ENCODE measurements around the gene PTPN13. TPM values are rescaled to one million over a fixed set of nuclear protein-coding genes. Genes with fewer than 3 reads are reported as not detected.

Gene PTPN13
- total RNA-seq, 2 donors from 2014 or later = 130 to 238 TPM

GRCh38 chr4:86855572-86855971, 261.5 kb downstream of the PTPN13 start:
- H3K27me3 ChIP-seq (ENCODE audit: control insufficient read depth, insufficient read depth, low read length, poor library complexity, severe bottlenecking) = no peaks in the 10 kb centered on the region
- no peaks in the 10 kb centered on the region for H3K36me3 ChIP-seq (ENCODE audit: control insufficient read depth, insufficient read depth, low read length)
- H3K4me3 ChIP-seq (ENCODE audit: low read length) = no peak overlapping the region
- no peaks in the 10 kb centered on the region for H3K9me3 Mint-ChIP-seq
- TF ChIP-seq CTCF (conservative IDR thresholded peaks at IDR 0.05) = no peak
- H3K27ac ChIP-seq (ENCODE audit: low read depth, low read length) = no peak overlapping the region
- H3K4me1 ChIP-seq (ENCODE audit: control insufficient read depth, insufficient read depth, low read length) = peaks cover 14% of the 10 kb centered on the region
- H3K9ac ChIP-seq (ENCODE audit: extremely low read depth, low read length, poor library complexity, severe bottlenecking) = no peak overlapping the region
- WGBS, 2 experiments (ENCODE audit: insufficient coverage in 1 of 2, insufficient read length in 1 of 2) = 88 to 94% methylated on average over 2 of the region's 2 CpGs
- no peak overlapping the region for H3K4me3 Mint-ChIP-seq
- no peaks in the 10 kb centered on the region for H3K36me3 Mint-ChIP-seq (ENCODE audit: low read depth)
- no peak for DNase-seq
- H3K27ac Mint-ChIP-seq = no peak overlapping the region
- peaks cover 11% of the 10 kb centered on the region for H3K27me3 Mint-ChIP-seq (ENCODE audit: insufficient read depth)
- H3K9me3 ChIP-seq (ENCODE audit: control insufficient read depth, low read length) = no peaks in the 10 kb centered on the region
- H3K4me1 Mint-ChIP-seq = peaks cover 22% of the 10 kb centered on the region

GRCh38 chr4:86856896-86857295, 262.8 kb downstream of the PTPN13 start:
- Histone ChIP-seq H3K4me1 (ENCODE audit: control insufficient read depth, insufficient read depth, low read length) (peaks cover 16% of the 10 kb centered on the region), H3K4me3 (ENCODE audit: low read length) (no peak overlapping the region), H3K27me3 (ENCODE audit: control insufficient read depth, insufficient read depth, low read length, poor library complexity, severe bottlenecking) (no peaks in the 10 kb centered on the region), H3K36me3 (ENCODE audit: control insufficient read depth, insufficient read depth, low read length) (no peaks in the 10 kb centered on the region), H3K9ac (ENCODE audit: extremely low read depth, low read length, poor library complexity, severe bottlenecking) (no peak overlapping the region), H3K9me3 (ENCODE audit: control insufficient read depth, low read length) (no peaks in the 10 kb centered on the region), H3K27ac (ENCODE audit: low read depth, low read length) (no peak overlapping the region)
- no peaks in the 10 kb centered on the region for H3K36me3 Mint-ChIP-seq (ENCODE audit: low read depth)
- peaks cover 24% of the 10 kb centered on the region for H3K4me1 Mint-ChIP-seq
- DNase-seq = no peak
- 67% methylated on average over 1 of the region's 1 CpG; no CpG with 5 or more reads in 1 of the 2 experiments for WGBS, 2 experiments (ENCODE audit: insufficient coverage in 1 of 2, insufficient read length in 1 of 2)
- no peak overlapping the region for H3K27ac Mint-ChIP-seq
- TF ChIP-seq CTCF (conservative IDR thresholded peaks at IDR 0.05) = no peak
- H3K4me3 Mint-ChIP-seq = no peak overlapping the region
- H3K9me3 Mint-ChIP-seq = no peaks in the 10 kb centered on the region
- peaks cover 11% of the 10 kb centered on the region for H3K27me3 Mint-ChIP-seq (ENCODE audit: insufficient read depth)

GRCh38 chr4:86857341-86858052, 263.4 kb downstream of the PTPN13 start:
- Histone ChIP-seq H3K4me1 (ENCODE audit: control insufficient read depth, insufficient read depth, low read length) (peaks cover 16% of the 10 kb centered on the region), H3K4me3 (ENCODE audit: low read length) (no peak overlapping the region), H3K27me3 (ENCODE audit: control insufficient read depth, insufficient read depth, low read length, poor library complexity, severe bottlenecking) (no peaks in the 10 kb centered on the region), H3K9me3 (ENCODE audit: control insufficient read depth, low read length) (no peaks in the 10 kb centered on the region), H3K36me3 (ENCODE audit: control insufficient read depth, insufficient read depth, low read length) (no peaks in the 10 kb centered on the region), H3K27ac (ENCODE audit: low read depth, low read length) (no peak overlapping the region), H3K9ac (ENCODE audit: extremely low read depth, low read length, poor library complexity, severe bottlenecking) (no peak overlapping the region)
- H3K9me3 Mint-ChIP-seq = no peaks in the 10 kb centered on the region
- H3K36me3 Mint-ChIP-seq (ENCODE audit: low read depth) = no peaks in the 10 kb centered on the region
- TF ChIP-seq CTCF (conservative IDR thresholded peaks at IDR 0.05) = no peak
- peak; percentile 60 for DNase-seq
- H3K4me1 Mint-ChIP-seq = peaks cover 24% of the 10 kb centered on the region
- H3K27ac Mint-ChIP-seq = no peak overlapping the region
- peaks cover 11% of the 10 kb centered on the region for H3K27me3 Mint-ChIP-seq (ENCODE audit: insufficient read depth)
- peak overlapping the region; percentile 6 for H3K4me3 Mint-ChIP-seq
- WGBS, 2 experiments (ENCODE audit: insufficient coverage in 1 of 2, insufficient read length in 1 of 2) = 23 to 37% methylated on average over 7 to 8 of the region's 8 CpGs

Other genes with a start within 250 kb of the PTPN13 start
- 10 to 100 TPM; 45.1 to 70.2 TPM for gene MAPK10, start 234.3 kb upstream of the PTPN13 start, total RNA-seq